ENCODE data around the gene TAMALIN.

Gene TAMALIN

DNA sequence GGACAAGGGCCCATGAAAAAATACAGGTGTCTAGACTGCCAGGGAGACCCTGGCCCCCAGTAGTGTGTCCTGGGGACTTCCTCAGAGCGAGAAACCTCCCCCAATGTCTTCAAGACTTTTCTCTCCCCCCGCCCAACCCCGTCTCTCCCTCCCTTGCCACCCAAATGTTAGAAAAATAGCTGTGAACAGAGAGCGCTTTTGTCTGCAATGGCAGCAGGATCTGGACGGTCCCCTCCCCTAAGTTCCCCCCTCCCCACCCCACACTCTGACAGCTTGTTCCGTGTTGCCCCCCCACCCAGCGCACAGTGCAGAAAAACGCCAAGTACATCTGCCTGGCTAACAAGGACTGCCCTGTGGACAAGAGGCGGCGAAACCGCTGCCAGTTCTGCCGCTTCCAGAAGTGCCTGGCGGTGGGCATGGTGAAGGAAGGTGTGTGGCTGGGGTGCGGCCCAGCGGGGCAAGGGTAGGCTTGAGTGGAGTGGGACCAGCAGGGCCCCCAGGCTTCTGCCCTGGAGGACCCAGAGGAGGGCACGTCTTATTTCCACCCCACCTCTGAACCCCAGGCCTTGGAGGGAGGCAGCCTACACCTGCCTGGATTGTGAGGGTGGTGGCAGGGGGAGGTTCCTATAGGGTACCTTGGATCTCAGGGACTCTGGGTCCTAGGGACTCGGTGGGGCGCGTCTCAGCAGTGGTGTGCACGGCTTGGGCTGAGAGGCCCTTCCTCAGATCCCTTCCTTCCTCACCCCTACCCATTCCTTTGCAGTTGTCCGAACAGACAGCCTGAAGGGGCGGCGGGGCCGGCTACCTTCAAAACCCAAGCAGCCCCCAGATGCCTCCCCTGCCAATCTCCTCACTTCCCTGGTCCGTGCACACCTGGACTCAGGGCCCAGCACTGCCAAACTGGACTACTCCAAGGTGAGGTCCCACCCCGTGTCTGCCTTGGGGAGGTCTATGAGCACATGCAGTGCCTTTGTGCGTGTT is 49.3 kb downstream of the TAMALIN start:
- no peak overlapping the region for H2BK12ac ChIP-seq (ENCODE audit: low read length)
- no peak overlapping the region for H2BK120ac ChIP-seq (ENCODE audit: insufficient read depth, low read length, poor library complexity)
- no peak overlapping the region for H3K9ac ChIP-seq (ENCODE audit: low read length)
- no peaks in the 10 kb centered on the region for H3K79me1 ChIP-seq (ENCODE audit: low read length)
- WGBS (ENCODE audit: extremely low coverage, insufficient coverage, insufficient read length): no CpG with 5 or more reads among the region's 27 CpGs
- H3K36me3 ChIP-seq (ENCODE audit: control insufficient read depth in 1 of 2, insufficient read depth in 2 of 2, low read length in 2 of 2): peaks cover 27 to 36% of the 10 kb centered on the region in 2 experiments
- H4K91ac ChIP-seq (ENCODE audit: low read depth, low read length): no peak overlapping the region
- no peak for DNase-seq
- no peak overlapping the region for H2AFZ ChIP-seq (ENCODE audit: insufficient read depth, low read length, poor library complexity)
- H3K14ac ChIP-seq (ENCODE audit: low read length): no peak overlapping the region
- no peaks in the 10 kb centered on the region for H3K79me2 ChIP-seq (ENCODE audit: control insufficient read depth, insufficient read depth, low read length, poor library complexity)
- H3K27me3 ChIP-seq (ENCODE audit: insufficient read depth, low read length): no peaks in the 10 kb centered on the region
- no peak overlapping the region for H3K23ac ChIP-seq (ENCODE audit: low read length)
- H3K4me1 ChIP-seq (ENCODE audit: control insufficient read depth in 1 of 2, insufficient read depth in 2 of 2, low read length in 2 of 2): peaks cover 0 to 6% of the 10 kb centered on the region in 2 experiments
- H4K12ac ChIP-seq (ENCODE audit: low read depth, low read length): no peak overlapping the region
- H3K27ac ChIP-seq (ENCODE audit: low read depth, low read length): no peak overlapping the region
- no peak overlapping the region for H2AK5ac ChIP-seq (ENCODE audit: low read length)
- H2BK5ac ChIP-seq (ENCODE audit: low read depth, low read length, poor library complexity): no peak overlapping the region
- H4K8ac ChIP-seq (ENCODE audit: low read depth, low read length): no peak overlapping the region
- no peak overlapping the region for H3K4me3 ChIP-seq (ENCODE audit: low read depth, low read length)
- H3K9me3 ChIP-seq (ENCODE audit: insufficient read depth, low read depth, low read length): no peaks in the 10 kb centered on the region
- no peak overlapping the region for H3K4me2 ChIP-seq (ENCODE audit: low read length)
- no peak overlapping the region for H3K18ac ChIP-seq (ENCODE audit: low read length)
- H3K4ac ChIP-seq (ENCODE audit: low read depth, low read length): no peak overlapping the region

DNA sequence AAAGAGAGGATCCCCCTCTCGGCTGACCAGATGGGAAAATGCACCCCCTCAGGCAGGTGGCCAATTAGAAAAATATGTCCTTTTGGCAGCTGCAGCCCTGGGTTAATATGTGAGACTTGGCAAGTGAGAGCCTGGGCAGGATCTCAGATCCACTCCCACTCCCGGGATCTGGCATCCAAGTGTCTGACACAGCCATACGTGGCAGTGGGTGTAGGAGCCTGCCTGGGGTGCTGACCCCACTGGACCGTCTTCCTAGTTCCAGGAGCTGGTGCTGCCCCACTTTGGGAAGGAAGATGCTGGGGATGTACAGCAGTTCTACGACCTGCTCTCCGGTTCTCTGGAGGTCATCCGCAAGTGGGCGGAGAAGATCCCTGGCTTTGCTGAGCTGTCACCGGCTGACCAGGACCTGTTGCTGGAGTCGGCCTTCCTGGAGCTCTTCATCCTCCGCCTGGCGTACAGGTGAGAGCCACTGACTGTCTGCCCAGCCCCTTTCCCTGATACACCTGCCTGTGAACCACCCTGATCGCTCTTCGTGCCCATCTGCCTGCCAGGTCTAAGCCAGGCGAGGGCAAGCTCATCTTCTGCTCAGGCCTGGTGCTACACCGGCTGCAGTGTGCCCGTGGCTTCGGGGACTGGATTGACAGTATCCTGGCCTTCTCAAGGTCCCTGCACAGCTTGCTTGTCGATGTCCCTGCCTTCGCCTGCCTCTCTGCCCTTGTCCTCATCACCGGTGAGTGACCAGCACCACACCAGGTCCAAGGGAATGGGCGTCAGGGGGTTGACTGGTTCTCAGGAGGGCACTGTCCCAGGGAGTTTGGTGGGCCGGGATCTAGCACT is 50.3 kb downstream of the TAMALIN start:
- H3K27ac ChIP-seq (ENCODE audit: low read depth, low read length): no peak overlapping the region
- H3K4ac ChIP-seq (ENCODE audit: low read depth, low read length): no peak overlapping the region
- no peaks in the 10 kb centered on the region for H3K9me3 ChIP-seq (ENCODE audit: insufficient read depth, low read depth, low read length)
- peaks cover 27 to 36% of the 10 kb centered on the region in 2 experiments for H3K36me3 ChIP-seq (ENCODE audit: control insufficient read depth in 1 of 2, insufficient read depth in 2 of 2, low read length in 2 of 2)
- no peak overlapping the region for H2AK5ac ChIP-seq (ENCODE audit: low read length)
- no peaks in the 10 kb centered on the region for H3K79me2 ChIP-seq (ENCODE audit: control insufficient read depth, insufficient read depth, low read length, poor library complexity)
- no peak overlapping the region for H2BK120ac ChIP-seq (ENCODE audit: insufficient read depth, low read length, poor library complexity)
- no peak overlapping the region for H3K18ac ChIP-seq (ENCODE audit: low read length)
- H3K4me1 ChIP-seq (ENCODE audit: control insufficient read depth in 1 of 2, insufficient read depth in 2 of 2, low read length in 2 of 2): no peaks in the 10 kb centered on the region
- no peak overlapping the region for H3K9ac ChIP-seq (ENCODE audit: low read length)
- H3K23ac ChIP-seq (ENCODE audit: low read length): no peak overlapping the region
- H2BK5ac ChIP-seq (ENCODE audit: low read depth, low read length, poor library complexity): no peak overlapping the region
- H4K8ac ChIP-seq (ENCODE audit: low read depth, low read length): no peak overlapping the region
- no peak for DNase-seq
- H2AFZ ChIP-seq (ENCODE audit: insufficient read depth, low read length, poor library complexity): no peak overlapping the region
- H3K4me3 ChIP-seq (ENCODE audit: low read depth, low read length): no peak overlapping the region
- H4K12ac ChIP-seq (ENCODE audit: low read depth, low read length): no peak overlapping the region
- no CpG with 5 or more reads among the region's 23 CpGs for WGBS (ENCODE audit: extremely low coverage, insufficient coverage, insufficient read length)
- H2BK12ac ChIP-seq (ENCODE audit: low read length): no peak overlapping the region
- H3K14ac ChIP-seq (ENCODE audit: low read length): no peak overlapping the region
- no peak overlapping the region for H3K4me2 ChIP-seq (ENCODE audit: low read length)
- no peak overlapping the region for H4K91ac ChIP-seq (ENCODE audit: low read depth, low read length)
- H3K79me1 ChIP-seq (ENCODE audit: low read length): no peaks in the 10 kb centered on the region
- no peaks in the 10 kb centered on the region for H3K27me3 ChIP-seq (ENCODE audit: insufficient read depth, low read length)

DNA sequence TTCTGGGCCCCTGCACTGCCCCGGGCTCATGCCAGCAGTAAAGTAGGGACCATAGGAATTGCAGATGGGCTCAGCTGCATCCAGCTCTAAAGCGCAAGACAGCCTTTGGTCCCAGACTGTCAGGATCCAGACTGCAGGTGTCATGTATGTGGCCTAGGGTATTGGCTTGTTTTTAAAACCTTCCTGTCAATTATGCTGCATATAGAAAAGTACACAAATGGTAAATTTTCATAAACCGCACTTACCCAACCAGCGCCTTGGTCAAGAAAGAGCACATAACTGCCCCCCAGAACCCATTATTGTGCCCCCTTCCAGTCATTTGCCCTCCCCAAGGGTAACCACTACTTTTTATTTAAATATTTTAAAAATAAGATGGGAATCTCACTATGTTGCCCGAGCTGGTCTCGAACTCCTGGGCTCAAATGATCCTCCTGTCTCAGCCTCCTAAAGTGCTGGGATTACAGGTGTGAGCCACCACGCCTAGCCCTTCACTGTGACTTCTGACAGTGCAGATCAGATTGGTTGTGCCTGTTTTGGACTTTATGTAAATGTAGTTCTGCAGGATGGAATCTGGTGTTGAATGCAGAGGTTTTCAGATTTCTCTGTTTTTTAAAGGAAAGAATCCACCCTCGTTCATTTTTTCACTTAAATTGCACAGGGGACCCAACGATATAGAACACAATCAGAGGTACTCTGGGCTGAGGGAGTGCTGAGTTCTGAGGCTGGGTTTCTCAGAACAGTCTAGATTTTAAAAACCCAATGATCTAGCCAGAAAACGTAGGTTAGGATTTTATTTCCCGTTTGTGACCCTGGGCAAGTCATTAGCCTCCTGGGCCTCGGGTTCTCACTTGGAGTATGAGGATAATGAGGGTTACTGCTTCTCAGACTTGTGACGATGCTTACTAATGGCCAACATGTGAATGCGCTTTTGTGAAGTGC is 51.2 kb downstream of the TAMALIN start:
- Histone ChIP-seq H3K4me3 (ENCODE audit: low read depth, low read length) (no peak overlapping the region), H3K79me2 (ENCODE audit: control insufficient read depth, insufficient read depth, low read length, poor library complexity) (no peaks in the 10 kb centered on the region), H3K4me2 (ENCODE audit: low read length) (no peak overlapping the region), H3K23ac (ENCODE audit: low read length) (no peak overlapping the region), H3K18ac (ENCODE audit: low read length) (no peak overlapping the region), H2AK5ac (ENCODE audit: low read length) (no peak overlapping the region), H2BK5ac (ENCODE audit: low read depth, low read length, poor library complexity) (no peak overlapping the region), H3K14ac (ENCODE audit: low read length) (no peak overlapping the region), H3K36me3 (ENCODE audit: control insufficient read depth in 1 of 2, insufficient read depth in 2 of 2, low read length in 2 of 2) (peaks cover 27 to 36% of the 10 kb centered on the region in 2 experiments), H3K4ac (ENCODE audit: low read depth, low read length) (no peak overlapping the region), H4K91ac (ENCODE audit: low read depth, low read length) (no peak overlapping the region), H4K8ac (ENCODE audit: low read depth, low read length) (no peak overlapping the region), H3K4me1 (ENCODE audit: control insufficient read depth in 1 of 2, insufficient read depth in 2 of 2, low read length in 2 of 2) (no peaks in the 10 kb centered on the region), H2AFZ (ENCODE audit: insufficient read depth, low read length, poor library complexity) (no peak overlapping the region), H3K27me3 (ENCODE audit: insufficient read depth, low read length) (no peaks in the 10 kb centered on the region), H4K12ac (ENCODE audit: low read depth, low read length) (no peak overlapping the region), H3K9me3 (ENCODE audit: insufficient read depth, low read depth, low read length) (no peaks in the 10 kb centered on the region), H3K9ac (ENCODE audit: low read length) (no peak overlapping the region), H2BK12ac (ENCODE audit: low read length) (no peak overlapping the region), H2BK120ac (ENCODE audit: insufficient read depth, low read length, poor library complexity) (no peak overlapping the region), H3K79me1 (ENCODE audit: low read length) (no peaks in the 10 kb centered on the region), H3K27ac (ENCODE audit: low read depth, low read length) (no peak overlapping the region)
- DNase-seq: no peak
- WGBS (ENCODE audit: extremely low coverage, insufficient coverage, insufficient read length): no CpG with 5 or more reads among the region's 14 CpGs
